GM19372 (cell line): ENCODE measurements around the gene NOD1.
"Not testable (repeated sequence)": the region's sequence is repeated elsewhere in the genome, so short reads cannot be mapped to it uniquely, and the experiment has no call there.

Experiments used
- ATAC-seq: cut with Tn5 transposase; IDR thresholded peaks from one replicate; pipeline ENCODE4 v1.9.1; 2021; ENCODE audit warnings: mild to moderate bottlenecking, low read depth, moderate library complexity; ENCODE audit not compliant: unreplicated experiment

Gene NOD1, protein sequence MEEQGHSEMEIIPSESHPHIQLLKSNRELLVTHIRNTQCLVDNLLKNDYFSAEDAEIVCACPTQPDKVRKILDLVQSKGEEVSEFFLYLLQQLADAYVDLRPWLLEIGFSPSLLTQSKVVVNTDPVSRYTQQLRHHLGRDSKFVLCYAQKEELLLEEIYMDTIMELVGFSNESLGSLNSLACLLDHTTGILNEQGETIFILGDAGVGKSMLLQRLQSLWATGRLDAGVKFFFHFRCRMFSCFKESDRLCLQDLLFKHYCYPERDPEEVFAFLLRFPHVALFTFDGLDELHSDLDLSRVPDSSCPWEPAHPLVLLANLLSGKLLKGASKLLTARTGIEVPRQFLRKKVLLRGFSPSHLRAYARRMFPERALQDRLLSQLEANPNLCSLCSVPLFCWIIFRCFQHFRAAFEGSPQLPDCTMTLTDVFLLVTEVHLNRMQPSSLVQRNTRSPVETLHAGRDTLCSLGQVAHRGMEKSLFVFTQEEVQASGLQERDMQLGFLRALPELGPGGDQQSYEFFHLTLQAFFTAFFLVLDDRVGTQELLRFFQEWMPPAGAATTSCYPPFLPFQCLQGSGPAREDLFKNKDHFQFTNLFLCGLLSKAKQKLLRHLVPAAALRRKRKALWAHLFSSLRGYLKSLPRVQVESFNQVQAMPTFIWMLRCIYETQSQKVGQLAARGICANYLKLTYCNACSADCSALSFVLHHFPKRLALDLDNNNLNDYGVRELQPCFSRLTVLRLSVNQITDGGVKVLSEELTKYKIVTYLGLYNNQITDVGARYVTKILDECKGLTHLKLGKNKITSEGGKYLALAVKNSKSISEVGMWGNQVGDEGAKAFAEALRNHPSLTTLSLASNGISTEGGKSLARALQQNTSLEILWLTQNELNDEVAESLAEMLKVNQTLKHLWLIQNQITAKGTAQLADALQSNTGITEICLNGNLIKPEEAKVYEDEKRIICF

DNA sequence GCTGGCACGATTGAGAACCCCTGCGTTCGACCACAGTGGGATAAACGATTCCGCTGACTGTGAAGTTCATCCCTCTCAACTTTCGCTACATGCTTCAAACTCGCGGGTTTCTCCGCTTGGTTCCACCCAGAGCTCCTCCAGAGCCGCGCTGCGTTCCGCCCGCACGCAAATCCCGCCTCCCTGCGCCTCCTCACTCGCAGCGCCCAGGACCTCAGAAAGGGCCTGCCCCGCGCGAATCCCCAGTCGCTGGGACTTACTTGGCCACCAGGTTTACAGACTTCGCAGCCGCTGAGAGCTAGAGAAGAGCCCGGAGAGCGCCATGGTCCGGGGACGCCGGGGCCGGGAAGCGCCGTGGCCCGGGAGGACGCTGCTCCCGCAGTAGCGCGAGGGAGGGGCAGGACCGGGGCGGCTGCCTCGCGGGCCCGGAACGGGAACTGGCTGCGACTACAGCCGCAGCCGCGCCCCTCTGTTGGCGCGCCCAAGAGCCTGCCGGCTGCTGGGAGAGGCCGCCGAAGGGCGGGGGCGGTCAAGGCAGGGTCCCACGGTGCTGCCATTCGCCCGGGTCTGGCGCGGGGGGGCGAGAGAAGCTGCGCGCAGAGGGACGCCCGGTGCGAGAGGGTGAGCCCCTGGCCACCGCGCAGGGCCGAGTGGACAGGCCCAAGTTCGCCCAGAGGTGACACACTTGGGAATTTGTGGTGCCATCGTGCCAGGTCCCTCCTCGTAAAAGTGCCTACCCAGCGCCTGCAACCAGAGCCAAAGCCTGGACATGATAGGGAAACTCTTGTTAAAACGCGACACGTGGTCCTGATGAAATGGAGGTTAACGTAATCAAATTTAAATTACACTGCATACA lies at the start of gene NOD1:
NOD1 (minus strand) TSS at position 436 of the 853 bp plus-strand sequence. CDS start 21,863 bp downstream, outside the sequence.
- ATAC-seq = peak; percentile 89

DNA sequence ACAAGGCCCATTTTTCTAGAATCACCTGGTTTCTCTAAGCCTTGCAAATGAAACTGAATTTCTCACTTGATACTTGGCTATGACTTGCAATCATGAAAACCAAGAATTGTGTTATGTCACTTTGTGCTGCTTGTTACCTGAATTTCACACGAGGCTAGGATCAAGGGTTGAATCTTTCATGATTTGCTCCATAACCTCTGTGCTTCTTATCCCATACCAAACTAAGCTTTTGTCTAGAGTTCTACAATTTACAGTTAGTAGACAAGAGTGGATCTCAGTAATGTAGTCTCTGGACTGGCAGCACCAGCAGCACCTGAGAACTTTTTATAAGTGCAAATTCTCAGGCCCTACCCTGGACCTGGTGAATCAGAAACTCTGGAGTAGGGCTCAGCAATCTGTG lies 48.7 kb upstream of the NOD1 start:
- not testable (repeated sequence) for ATAC-seq

DNA sequence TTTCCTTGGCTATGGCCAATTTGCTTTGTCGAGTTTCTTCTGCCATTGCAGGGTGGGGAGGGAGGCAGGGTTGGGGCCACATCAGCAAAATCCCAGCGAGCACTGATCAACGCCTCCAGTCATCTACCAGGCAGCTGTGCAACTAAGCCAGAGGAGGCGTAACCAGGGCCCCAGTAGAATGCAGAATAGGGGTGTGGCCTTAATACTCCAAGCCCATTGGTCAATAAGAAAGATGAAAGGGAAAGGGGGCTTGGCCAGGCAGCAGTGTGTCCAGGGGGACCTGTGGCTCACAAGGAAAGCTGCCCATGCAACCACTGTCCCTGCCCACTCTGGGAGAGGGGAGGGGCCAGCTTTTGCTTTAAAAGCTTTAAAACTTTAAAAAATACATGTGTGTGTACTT lies 47.6 kb upstream of the NOD1 start:
- ATAC-seq = no peak

DNA sequence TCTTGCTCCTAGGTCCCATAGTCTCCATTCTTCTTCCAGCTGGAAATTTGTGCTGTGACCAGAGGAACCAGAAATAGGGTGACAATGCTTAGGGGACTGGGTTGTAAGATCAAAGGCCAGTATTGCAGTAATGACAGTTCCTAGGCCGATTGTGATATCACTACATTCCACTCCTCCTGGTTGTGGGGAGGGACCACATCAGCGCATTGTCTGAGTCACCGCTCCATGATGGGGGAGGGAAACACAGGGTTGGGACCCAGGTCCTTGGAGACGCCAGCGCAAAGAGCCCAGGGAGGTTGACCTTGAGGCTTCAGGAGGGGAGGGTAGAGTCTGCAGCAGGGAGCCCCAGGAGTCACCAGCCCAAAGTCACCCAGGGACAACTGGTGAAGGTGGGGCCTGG lies 46.8 kb upstream of the NOD1 start:
- ATAC-seq = no peak

DNA sequence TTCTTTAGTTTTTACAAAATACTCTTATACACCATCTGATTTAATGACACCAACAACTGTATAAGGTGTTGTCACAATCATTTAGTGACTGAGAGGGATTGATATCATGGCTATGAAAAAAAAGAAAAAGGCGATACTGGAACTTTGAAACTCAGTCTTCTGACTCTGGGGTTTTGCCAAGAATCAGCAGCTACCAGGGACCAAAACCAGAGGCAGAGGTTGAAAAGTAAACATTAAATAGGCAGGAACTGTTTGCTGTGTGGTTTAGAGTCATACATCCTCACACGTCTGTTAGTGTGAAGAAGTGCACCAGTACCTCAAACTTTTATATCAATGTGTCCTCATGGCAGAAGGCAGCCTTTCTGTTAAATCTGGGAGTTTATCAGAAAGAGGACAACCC lies 46.0 kb upstream of the NOD1 start:
- no peak for ATAC-seq

DNA sequence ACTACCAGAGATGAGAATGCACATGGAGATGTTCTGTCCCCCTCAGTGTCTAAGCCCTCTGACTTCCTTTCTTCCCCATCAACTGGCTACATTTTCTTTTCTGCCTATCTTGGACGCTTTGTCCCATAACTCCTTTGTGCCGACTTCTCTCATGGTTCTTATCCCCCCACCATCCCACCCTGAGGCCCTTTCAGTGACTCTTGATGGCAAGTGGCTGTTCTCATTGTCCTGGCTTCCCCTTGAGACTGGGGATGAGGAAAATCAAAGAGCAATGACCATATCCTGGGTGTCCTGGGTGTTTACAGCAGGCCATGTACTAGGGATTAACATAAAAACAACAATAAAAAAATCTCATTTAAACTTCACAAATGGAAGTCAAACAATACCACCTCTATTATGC lies 44.9 kb upstream of the NOD1 start:
- no peak for ATAC-seq

DNA sequence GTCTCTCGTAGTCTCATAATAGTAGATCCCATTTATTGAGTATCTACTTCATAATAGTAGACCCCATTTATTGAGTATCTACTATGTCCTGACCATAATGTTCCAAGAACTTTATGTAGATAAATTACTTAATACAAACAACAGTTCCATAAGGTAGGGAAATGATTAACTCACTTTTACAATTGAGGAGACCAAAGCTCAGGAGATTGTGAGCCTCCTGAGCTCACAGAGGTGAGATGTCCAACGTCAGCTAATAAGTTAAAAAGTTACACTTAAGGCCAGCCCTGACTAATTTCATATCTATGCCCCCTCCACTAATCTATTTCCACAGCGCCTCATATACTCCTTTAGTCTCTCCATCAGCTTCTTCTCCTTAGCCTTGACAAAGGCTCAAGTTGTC lies 43.6 kb upstream of the NOD1 start:
- no peak for ATAC-seq

DNA sequence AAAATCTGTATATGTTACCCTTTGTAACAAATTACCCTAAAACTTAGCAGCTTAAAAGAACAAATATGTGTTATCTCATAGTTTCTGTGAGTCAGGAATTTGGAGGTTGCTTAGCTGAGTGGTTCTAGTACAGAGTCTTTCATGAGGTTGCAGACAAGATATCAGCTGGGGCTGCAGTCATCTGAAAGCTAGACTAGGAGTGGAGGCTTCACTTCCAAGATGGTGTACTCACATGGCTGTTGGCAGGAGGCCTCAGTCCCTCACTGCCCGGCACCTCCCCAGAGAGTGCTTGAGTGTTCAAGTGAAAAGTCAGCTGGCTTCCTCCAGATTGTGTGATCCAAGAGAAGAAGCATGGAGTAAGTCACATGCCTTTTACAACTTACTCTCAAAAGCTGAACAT lies 42.9 kb upstream of the NOD1 start:
- ATAC-seq = no peak

DNA sequence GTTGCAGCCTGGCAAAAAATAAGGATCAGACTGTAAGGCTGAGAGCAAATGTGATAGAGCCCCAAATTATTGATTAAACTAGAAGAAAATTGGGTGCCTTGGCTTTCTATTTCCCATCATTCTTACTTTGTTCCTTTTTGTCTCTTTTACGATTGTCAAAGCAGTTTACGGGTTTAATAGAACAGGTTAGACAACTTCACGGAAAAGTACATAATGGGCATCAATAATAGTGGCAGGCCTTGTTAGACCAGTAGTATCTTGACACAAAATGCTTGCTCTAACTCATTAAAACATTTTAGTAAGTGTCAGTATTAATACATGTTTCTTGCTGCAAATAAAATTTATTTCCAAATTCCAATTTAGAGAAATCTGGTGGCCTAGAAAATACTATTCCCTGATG lies 40.5 kb upstream of the NOD1 start:
- ATAC-seq = no peak

DNA sequence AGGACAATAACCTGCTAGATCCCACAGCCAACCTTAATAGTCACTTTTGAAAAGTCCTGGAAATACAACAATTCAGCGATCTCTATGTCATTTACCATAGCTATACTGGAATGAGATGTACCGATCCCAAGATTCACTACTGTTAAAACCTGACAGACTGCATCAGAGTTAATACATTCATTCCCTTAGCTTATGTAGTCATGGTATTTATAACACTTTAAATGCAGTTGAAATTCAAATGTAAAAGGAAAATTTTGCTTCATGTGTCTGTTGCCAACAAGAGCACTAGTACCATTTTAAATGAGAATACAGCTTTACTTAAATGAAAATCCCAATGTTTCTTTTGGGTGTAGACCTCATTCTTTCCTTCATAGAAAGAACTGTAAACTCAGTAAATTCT lies 37.2 kb upstream of the NOD1 start:
- ATAC-seq = no peak

DNA sequence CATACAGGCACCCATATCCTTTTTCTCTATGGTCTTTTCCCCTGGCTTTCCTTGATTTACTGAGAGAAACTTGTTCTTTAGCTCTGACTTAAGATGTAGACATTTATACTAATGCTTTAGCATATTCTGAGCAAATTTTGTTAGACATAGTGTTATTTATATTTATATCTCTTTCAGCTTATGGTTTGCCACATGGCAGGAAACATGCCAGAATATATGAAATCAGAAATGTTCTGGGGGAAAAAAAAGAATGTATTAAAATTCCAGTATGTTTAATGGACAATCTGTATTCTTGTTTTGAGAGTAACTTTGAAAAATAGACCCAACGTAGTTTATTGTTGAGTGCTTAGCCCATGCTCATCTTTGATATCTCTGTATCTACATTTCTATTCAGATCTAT lies 36.2 kb upstream of the NOD1 start:
- ATAC-seq = no peak

DNA sequence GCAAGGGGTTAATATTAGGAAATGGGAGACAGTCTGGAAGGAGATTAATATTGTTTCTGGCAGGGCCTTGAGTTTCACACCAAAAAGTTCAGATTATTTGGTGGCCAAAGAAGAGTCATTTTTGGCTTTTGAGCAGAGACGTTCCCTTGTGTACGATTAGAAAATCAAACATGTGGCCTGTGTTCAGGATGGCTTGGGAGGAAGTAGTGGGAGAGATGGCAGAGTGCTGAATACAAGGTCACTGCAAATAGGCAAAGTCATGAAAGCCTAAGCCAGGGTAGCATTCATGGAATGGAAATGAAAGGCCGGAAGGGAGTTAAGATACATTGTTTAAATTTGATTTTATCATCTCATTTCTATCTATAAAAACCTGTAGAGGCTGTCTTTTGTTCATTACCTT lies 35.6 kb upstream of the NOD1 start:
- no peak for ATAC-seq

DNA sequence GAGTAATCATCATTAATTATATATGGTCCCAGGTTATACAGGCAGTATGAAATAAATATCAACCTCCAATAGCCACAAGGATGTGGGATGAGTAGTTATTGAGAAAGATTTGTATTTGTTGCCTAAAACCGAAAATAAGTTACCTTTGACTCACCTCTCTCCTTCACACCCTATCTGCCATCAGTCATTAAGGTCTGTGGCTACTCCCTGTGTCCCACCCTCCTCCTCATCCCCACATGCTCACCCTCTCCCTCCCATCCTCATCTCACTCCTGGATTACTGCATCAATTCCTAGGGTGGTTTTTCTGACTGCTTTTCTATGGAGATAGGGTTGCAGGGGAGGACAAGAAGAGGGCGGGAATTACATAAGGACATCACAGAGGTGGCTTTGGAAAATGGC lies 35.2 kb upstream of the NOD1 start:
- ATAC-seq = no peak

DNA sequence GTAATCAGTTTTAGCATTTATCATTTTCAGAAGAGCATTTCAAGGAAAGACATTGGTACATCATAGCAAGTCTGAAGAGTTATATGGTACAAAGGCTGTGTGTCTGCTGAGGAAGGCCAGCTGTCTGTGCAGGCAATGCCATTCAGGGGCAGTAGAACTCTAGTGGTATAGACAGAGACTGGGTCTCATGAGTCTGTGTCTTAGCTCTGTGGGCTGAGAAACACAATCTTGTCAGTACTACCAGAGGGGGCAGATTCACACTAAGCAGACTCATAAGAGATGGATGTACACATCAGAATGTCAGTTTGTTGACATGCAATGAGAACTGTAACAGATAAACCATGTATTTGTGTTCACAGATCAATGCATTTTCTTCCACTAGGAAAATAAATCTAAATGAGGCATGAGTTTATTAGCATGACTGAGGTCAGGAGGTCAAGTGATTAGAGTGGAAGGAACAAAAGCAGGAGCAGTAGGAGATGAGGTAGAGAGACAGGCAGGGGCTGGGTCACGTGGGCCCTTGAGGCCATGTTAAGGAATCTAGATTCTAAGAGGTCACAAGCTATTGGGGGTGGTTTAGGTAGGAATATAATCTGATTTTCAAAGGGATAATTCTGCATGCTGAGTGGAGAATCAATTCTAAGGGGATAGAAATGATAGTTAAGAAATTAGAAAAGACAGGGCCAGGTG lies 33.5 kb upstream of the NOD1 start:
- ATAC-seq = no peak

DNA sequence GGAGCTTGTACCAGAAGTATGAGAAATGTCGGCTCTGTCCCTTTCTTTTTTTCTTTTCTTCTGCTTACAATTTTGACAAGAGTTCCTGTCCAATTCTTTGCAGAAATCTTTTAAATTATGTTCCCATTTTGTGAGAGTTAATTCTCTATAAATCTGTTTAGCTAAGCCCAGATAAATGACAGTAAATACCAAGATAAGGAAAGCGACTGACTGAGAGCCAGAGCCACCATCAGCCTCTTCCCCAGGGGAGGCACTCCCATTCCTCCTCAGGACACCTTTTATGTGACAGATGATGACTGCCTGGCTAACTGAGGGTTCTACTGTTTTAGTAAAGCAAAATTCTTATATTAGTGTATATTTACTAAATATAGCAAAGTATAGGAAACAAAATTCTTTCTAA lies 32.9 kb upstream of the NOD1 start:
- ATAC-seq = no peak

DNA sequence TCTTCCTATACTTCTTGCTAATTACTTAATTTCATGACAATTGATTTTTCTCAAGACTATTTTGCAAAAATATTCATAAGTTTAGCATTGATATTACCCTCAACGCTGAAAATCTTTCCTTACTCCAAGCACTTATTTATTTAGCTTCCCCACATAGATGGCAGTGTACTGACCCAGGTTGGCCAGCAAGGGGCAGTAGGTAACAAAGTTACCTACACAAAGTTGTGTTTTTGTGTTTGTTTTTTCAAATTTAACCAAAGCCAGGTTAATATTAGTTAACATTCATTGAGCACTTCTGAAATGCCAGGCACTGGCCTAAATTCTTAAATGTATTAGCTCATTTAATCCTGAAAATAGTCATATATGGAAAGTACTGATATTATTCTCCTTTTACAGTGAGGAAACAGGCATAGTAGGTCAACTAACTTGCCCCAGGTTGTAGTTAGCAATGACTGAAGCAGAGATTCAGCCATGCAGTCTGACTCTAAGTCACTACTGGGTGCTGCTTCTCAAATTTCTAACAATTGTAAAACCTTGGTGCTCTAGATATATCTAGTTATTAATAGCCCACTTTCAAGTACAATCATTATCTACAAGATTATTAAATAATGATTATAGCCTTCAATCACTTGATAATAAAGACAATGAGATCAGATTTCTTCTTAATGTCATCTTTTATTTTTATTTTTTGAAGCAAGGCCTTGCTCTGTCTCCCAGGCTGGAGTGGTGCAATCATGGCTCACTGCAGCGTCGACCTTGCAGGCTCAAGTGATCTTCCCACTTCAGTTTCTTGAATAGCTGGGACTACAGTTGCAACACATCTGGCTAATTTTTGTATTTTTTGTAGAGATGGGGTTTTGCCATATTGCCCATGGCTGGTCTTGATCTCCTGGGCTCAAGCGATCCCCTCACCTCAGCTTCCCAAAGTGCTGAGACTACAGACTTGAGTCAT lies 31.8 kb upstream of the NOD1 start:
- ATAC-seq = no peak

DNA sequence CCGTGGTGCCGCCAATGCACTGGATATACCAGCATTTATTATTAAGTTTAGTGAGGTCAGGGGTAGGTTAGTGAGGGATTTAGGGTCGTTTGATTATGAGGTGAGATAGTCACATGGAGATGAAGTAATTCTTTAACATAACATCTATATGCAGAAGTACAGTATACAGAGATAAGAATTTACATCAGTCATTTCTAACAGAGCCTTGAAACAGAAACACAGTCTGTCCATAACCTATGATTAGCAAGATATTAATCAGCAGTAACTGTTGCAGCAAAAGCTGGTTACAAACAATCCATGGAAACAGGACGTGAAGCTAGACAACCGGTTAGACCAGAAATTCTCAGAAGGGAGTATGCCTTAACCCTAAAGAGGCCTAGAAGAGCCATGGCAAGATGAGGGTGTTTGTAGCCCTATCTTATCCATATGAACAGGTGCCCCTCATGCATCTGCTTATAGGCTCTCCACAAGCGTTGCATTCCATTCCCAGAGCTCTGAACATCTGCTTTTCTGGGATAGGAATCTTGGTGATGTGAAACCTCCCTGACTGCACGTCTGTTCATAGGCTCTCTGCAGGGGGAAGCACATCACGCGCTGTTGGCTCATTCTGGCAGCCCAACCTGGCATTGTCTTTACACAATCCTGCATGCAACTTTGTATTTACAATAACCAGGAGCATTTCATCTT lies 30.7 kb upstream of the NOD1 start:
- ATAC-seq = not testable (repeated sequence)

DNA sequence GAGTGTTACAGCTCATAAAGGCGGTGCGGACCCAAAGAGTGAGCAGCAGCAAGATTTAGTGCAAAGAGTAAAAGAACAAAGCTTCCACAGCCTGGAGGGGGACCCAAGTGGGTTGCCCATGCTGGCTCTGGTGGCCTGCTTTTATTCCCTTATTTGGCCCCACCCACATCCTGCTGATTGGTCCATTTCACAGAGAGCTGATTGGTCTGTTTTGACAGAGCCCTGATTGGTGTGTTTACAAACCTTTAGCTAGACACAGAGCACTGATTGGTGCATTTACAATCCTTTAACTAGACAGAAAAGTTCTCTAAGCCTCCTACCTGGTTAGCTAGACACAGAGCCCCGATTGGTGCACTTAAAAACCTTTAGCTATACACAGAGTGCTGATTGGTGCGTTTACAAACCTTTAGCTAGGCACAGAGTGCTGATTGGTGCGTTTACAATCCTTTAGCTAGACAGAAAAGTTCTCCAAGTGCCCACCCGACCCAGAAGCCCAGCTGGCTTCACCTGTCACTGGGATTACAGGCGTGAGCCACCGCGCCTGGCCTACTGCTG lies 28.8 kb upstream of the NOD1 start:
- ATAC-seq = not testable (repeated sequence)
